Transverse colon (tissue), 4 donors: ENCODE data around the gene PCDHGA2.

Source experiments
- CTCF ChIP-seq, 5 experiments: fragments of 200-600 bp in 3 of 5; fragments of 450-650 bp in 2 of 5; sonication (generic) in 3 of 5; IDR thresholded peaks; 1 replicate in 2 of 5; 2 replicates in 3 of 5; pipeline ENCODE4 v1.5.1; 2016 to 2017; ENCODE audit warnings: antibody characterized with exemption in 5 of 5, inconsistent platforms in 3 of 5, mild to moderate bottlenecking in 2 of 5, moderate library complexity in 1 of 5
- EP300 ChIP-seq: sonication (generic); formaldehyde crosslinking; IDR thresholded peaks from one replicate; pipeline ENCODE4 v1.6.1; 2017; ENCODE audit warnings: antibody characterized with exemption, low read depth
- POLR2A ChIP-seq: fragments of 450-650 bp; IDR thresholded peaks from one replicate; pipeline ENCODE4 v1.6.1; 2016; ENCODE audit warnings: antibody characterized with exemption, mild to moderate bottlenecking, moderate library complexity
- POLR2AphosphoS5 ChIP-seq, 3 donors: sonication (generic); formaldehyde crosslinking; IDR thresholded peaks; one replicate each; pipeline ENCODE4 v1.6.1; 2016; ENCODE audit warnings: antibody characterized with exemption in 3 of 3

- no peak for TF ChIP-seq POLR2AphosphoS5 (IDR thresholded peaks at IDR 0.05)
- TF ChIP-seq CTCF (IDR thresholded peaks at IDR 0.05), result no peak
- TF ChIP-seq POLR2A, result no peak
- TF ChIP-seq EP300, result no peak
Observed at GRCh38 chr5:141306630-141307029, 31.9 kb upstream of the PCDHGA2 start.
